Heart left ventricle (tissue), 13 donors: ENCODE data around the gene ANXA11.
"Not testable (repeated sequence)": the region's sequence is repeated elsewhere in the genome, so short reads cannot be mapped to it uniquely, and the experiment has no call there.

Experiments used
- POLR2A ChIP-seq, 2 donors: fragments of 450-650 bp; IDR thresholded peaks; one replicate each; pipeline ENCODE4 v1.6.1; 2017; ENCODE audit warnings: antibody characterized with exemption in 2 of 2, mild to moderate bottlenecking in 2 of 2, moderate library complexity in 2 of 2
- TF ChIP-seq, protein P1 (sequence below), 12 donors: fragments of 200-600 bp; sonication (generic) in 4 of 12; IDR thresholded peaks; one replicate each; pipeline versions ENCODE4 v1.5.0 to v1.8.0; 2018 to 2022; ENCODE audit warnings: antibody characterized with exemption in 12 of 12, mild to moderate bottlenecking in 5 of 12
- donor health status: ischemic (EF 13 %, LVEDD 7.1; RV severe dilation, severe dysfunction).
- donor health status: DM: no; HTN: yes; CAD: no.
- donor health status: DM: no; HTN: no; CAD: no.
- donor health status: ischemic (EF 25% LVEDD 6.9; RV normal size, moderate dysfunction).
- donor health status: ischemic (EF 25% LVEDD 5.7; RV mildly dilated, moderate dysfunction).
- donor health status: ischemic (EF 35%, LVEDD 5.7; RV mildly dilated, moderate dysfunction).
- donor health status: nonischemic (EF 11% LVEDD 7.7; RV severe dilation, severe dysfunction).
- donor health status: DM: yes; HTN: yes; CAD: no.
- donor health status: PGD.
- donor health status: ischemic (EF 29% LVEDD 5.4; RV normal size, mild dysfunction).
- donor health status: nonischemic (EF 23%, LVEDD 6.1; RV moderate dilation, normal function).

GRCh38 chr10:80249906-80250305 lies 44.6 kb upstream of the ANXA11 start:
- TF ChIP-seq, protein P1, sequence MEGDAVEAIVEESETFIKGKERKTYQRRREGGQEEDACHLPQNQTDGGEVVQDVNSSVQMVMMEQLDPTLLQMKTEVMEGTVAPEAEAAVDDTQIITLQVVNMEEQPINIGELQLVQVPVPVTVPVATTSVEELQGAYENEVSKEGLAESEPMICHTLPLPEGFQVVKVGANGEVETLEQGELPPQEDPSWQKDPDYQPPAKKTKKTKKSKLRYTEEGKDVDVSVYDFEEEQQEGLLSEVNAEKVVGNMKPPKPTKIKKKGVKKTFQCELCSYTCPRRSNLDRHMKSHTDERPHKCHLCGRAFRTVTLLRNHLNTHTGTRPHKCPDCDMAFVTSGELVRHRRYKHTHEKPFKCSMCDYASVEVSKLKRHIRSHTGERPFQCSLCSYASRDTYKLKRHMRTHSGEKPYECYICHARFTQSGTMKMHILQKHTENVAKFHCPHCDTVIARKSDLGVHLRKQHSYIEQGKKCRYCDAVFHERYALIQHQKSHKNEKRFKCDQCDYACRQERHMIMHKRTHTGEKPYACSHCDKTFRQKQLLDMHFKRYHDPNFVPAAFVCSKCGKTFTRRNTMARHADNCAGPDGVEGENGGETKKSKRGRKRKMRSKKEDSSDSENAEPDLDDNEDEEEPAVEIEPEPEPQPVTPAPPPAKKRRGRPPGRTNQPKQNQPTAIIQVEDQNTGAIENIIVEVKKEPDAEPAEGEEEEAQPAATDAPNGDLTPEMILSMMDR (IDR thresholded peaks at IDR 0.05), result not testable (repeated sequence)
- not testable (repeated sequence) for TF ChIP-seq POLR2A (IDR thresholded peaks at IDR 0.05)
